Thyroid gland (tissue), 4 donors: ENCODE measurements around the gene SLC12A2.

ENCODE experiments used
- CTCF ChIP-seq, 6 experiments: fragments of 200-600 bp in 3 of 6; fragments of 450-650 bp in 3 of 6; sonication (generic) in 3 of 6; IDR thresholded peaks; one replicate each; pipeline ENCODE4 v1.5.1; 2016 to 2019; ENCODE audit warnings: antibody characterized with exemption in 6 of 6, mild to moderate bottlenecking in 2 of 6, inconsistent platforms in 1 of 6, moderate library complexity in 1 of 6
- POLR2A ChIP-seq, 2 donors: fragments of 450-650 bp; IDR thresholded peaks; one replicate each; pipeline ENCODE4 v1.6.1; 2017; ENCODE audit warnings: antibody characterized with exemption in 2 of 2, mild to moderate bottlenecking in 2 of 2, moderate library complexity in 1 of 2

DNA sequence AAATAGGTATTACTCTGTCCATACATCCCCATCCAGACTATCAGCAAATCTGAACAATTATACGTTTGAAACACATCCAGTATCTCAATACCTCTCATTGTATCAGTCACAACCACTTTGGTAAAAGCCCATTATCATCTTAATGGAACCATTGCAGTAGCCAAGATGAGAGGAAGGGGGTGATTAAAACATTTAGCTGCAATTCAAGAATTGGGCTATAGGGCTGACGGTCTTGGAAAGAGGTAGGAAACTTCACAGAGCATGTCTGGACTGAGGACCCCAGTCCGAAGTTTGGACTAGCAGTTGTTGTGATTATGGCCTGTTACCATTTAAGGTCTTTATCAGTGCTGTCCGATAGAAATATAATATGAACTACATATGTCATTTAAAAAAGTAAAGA, 8.6 kb downstream of the SLC12A2 start:
- TF ChIP-seq POLR2A (IDR thresholded peaks at IDR 0.05): no peak
- TF ChIP-seq CTCF (IDR thresholded peaks at IDR 0.05): no peak
